ENCODE measurements around the gene NDUFB6.

DNA sequence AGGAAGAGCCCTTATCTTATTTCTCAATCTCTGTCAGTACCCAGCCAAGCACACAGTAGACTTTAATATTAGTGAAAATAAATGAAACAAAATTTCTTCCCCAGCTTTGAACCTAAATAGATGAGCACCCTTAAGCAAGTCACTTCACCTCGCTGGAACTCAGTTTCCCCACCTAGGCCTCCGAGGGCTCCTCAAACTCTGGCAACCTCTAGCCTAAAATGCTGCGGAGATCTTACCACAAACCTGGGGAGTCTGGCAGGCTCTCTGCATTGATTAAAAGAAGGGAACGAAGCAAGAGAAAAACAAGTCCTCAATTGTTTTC, 47.3 kb downstream of the NDUFB6 start:
- no peak for TF ChIP-seq ZNF217 (CRISPR knock-in tag; IDR thresholded peaks at IDR 0.05)
- TF ChIP-seq ZNF518B (CRISPR knock-in tag; IDR thresholded peaks at IDR 0.05), result no peak
- no peak for TF ChIP-seq TCF7L2 (IDR thresholded peaks at IDR 0.05; ENCODE audit: low read depth, low read length)
- TF ChIP-seq MEF2A (IDR thresholded peaks at IDR 0.05; ENCODE audit: control insufficient read depth, low read depth, low read length), result no peak
- no peak for TF ChIP-seq GATAD2B (IDR thresholded peaks at IDR 0.05; ENCODE audit: borderline replicate concordance)
